Upper lobe of left lung (tissue), 4 donors: ENCODE measurements around the gene BHLHE40.

Source experiments
- EP300 ChIP-seq, 4 donors: sonication (generic); formaldehyde crosslinking; IDR thresholded peaks; one replicate each; pipeline ENCODE4 v1.5.1; 2017; ENCODE audit warnings: antibody characterized with exemption in 4 of 4, control low read depth in 2 of 4
- POLR2A ChIP-seq, 4 donors: fragments of 450-650 bp; IDR thresholded peaks; one replicate each; pipeline ENCODE4 v1.5.1; 2016 to 2017; ENCODE audit warnings: antibody characterized with exemption in 4 of 4, mild to moderate bottlenecking in 2 of 4
- POLR2AphosphoS5 ChIP-seq, 2 donors: sonication (generic); formaldehyde crosslinking; IDR thresholded peaks; one replicate each; pipeline ENCODE4 v1.5.1; 2017; ENCODE audit warnings: antibody characterized with exemption in 2 of 2
- TF ChIP-seq, protein P1 (sequence below), 6 experiments: fragments of 450-650 bp in 4 of 6; fragments of 200-600 bp in 2 of 6; sonication (generic) in 2 of 6; IDR thresholded peaks; one replicate each; pipeline ENCODE4 v1.5.1; 2016 to 2019; ENCODE audit warnings: antibody characterized with exemption in 6 of 6

DNA sequence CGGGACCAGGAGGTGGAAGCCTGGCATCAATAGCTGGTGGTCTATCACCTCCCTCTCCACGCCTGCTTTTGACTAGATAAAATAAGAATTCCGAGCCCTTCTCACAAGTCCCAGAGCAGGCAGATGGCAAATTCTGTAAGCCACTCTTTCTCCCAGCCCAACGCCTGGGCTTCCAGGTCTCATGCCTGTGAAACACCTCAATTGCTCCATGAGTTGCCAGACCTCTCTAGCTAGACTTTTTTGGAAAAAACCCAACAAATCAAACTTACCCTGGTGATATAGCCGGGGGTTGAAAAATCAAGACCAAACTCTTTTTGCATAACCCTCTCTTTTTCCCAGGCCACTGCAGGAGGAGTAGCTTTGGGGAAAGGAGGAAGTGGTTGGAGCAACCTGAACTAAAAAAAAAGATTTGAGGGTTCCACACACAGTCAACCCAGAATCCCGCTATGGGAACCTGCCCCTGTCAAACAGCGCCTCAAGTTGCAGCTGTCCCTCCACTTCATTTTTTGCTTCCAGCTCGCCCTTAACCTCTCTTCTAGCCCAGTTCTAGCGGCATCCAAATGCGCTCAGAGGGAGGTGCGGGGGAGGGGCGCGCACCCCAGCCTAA, 7.0 kb downstream of the BHLHE40 start:
- TF ChIP-seq, protein P1, sequence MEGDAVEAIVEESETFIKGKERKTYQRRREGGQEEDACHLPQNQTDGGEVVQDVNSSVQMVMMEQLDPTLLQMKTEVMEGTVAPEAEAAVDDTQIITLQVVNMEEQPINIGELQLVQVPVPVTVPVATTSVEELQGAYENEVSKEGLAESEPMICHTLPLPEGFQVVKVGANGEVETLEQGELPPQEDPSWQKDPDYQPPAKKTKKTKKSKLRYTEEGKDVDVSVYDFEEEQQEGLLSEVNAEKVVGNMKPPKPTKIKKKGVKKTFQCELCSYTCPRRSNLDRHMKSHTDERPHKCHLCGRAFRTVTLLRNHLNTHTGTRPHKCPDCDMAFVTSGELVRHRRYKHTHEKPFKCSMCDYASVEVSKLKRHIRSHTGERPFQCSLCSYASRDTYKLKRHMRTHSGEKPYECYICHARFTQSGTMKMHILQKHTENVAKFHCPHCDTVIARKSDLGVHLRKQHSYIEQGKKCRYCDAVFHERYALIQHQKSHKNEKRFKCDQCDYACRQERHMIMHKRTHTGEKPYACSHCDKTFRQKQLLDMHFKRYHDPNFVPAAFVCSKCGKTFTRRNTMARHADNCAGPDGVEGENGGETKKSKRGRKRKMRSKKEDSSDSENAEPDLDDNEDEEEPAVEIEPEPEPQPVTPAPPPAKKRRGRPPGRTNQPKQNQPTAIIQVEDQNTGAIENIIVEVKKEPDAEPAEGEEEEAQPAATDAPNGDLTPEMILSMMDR (IDR thresholded peaks at IDR 0.05) = no peak
- no peak for TF ChIP-seq POLR2AphosphoS5 (IDR thresholded peaks at IDR 0.05)
- no peak for TF ChIP-seq POLR2A (IDR thresholded peaks at IDR 0.05)
- no peak for TF ChIP-seq EP300 (IDR thresholded peaks at IDR 0.05)
